Suprapubic skin (tissue), 4 donors: ENCODE measurements around the gene RD3L. TPM values are rescaled to one million over a fixed set of nuclear protein-coding genes. Genes with fewer than 3 reads are reported as not detected.

Experiments used
- DNase-seq, 2 donors: peaks; one replicate each; pipeline ENCODE4 v3.0.0-alpha.2; 2019; ENCODE audit warnings: low spot score in 2 of 2
- H3K27ac ChIP-seq: fragments of 200-600 bp; sonication (generic); one replicate; pipeline ENCODE4 v1.5.1; 2019
- H3K27me3 ChIP-seq: fragments of 200-600 bp; sonication (generic); one replicate; pipeline ENCODE4 v1.5.1; 2019
- H3K36me3 ChIP-seq: fragments of 200-600 bp; sonication (generic); one replicate; pipeline ENCODE4 v1.5.1; 2019
- H3K4me1 ChIP-seq: fragments of 200-600 bp; sonication (generic); one replicate; pipeline ENCODE4 v1.5.1; 2019
- H3K4me3 ChIP-seq: fragments of 200-600 bp; sonication (generic); one replicate; pipeline ENCODE4 v1.5.1; 2019; ENCODE audit warnings: mild to moderate bottlenecking
- H3K9me3 ChIP-seq: fragments of 200-600 bp; sonication (generic); one replicate; pipeline ENCODE4 v1.5.1; 2019
- EP300 ChIP-seq: sonication (generic); formaldehyde crosslinking; IDR thresholded peaks from one replicate; pipeline ENCODE4 v1.6.1; 2017; ENCODE audit warnings: antibody characterized with exemption
- POLR2A ChIP-seq, 2 donors: fragments of 450-650 bp; IDR thresholded peaks; one replicate each; pipeline ENCODE4 v1.6.1; 2017; ENCODE audit warnings: antibody characterized with exemption in 2 of 2, mild to moderate bottlenecking in 2 of 2, moderate library complexity in 2 of 2
- POLR2AphosphoS5 ChIP-seq, 3 donors: sonication (generic); formaldehyde crosslinking; IDR thresholded peaks; one replicate each; pipeline ENCODE4 v1.6.1; 2017; ENCODE audit warnings: antibody characterized with exemption in 3 of 3
- WGBS: methylation state at CpG from one replicate; pipeline ENCODE4 v1.1.5; 2018; 5-methylcytosine and 5-hydroxymethylcytosine counted together
- total RNA-seq, 4 donors: library from RNA; depleted of rRNA; stranded (reverse); fragments of >200 nt; gene quantifications; one replicate each; pipeline ENCODE4 v1.1.0, GENCODE V29; 2016
- TF ChIP-seq, protein P1 (sequence below), 2 donors: fragments of 200-600 bp in 1 of 2; fragments of 450-650 bp in 1 of 2; sonication (generic) in 1 of 2; IDR thresholded peaks; one replicate each; pipeline ENCODE4 v1.5.1; 2016 to 2019; ENCODE audit warnings: antibody characterized with exemption in 2 of 2, mild to moderate bottlenecking in 1 of 2, moderate library complexity in 1 of 2

The RD3L gene
- total RNA-seq, 4 donors from 2014 or later, result not detected

DNA sequence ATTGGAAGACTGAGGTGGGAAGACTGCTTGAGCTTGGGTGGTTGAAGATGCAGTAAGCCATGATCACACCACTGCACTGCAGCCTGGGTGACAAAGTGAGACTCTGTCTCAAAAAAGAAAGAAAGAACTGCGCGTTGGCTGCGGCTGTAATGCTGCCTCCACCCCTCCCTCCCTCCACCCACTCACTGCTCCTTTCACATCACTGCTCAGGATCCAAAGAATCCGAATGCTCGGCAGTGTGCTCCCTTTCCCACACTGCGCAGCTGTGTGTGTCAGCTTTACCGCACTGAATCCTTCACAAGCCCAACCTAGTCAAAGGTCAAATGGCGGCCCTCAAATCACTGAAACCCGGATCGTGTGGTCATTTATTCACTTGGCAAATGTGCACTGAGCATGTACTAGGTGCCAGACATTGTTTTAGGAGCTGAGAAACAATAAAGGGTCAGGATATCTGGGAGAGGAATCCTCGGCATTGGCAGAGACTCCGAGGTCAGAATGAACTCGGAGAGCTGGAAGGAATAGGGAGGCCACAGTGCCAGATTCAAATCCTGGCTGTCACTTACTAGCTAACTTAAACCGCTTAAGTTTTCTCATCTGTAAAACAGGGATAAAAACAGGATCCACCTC is 25.6 kb downstream of the RD3L start:
- no peak overlapping the region for H3K4me3 ChIP-seq
- no peaks in the 10 kb centered on the region for H3K27me3 ChIP-seq
- no peak overlapping the region for H3K27ac ChIP-seq
- peaks cover 45% of the 10 kb centered on the region for H3K36me3 ChIP-seq
- peaks cover 20% of the 10 kb centered on the region for H3K4me1 ChIP-seq
- TF ChIP-seq POLR2A (IDR thresholded peaks at IDR 0.05), result no peak
- no peak for TF ChIP-seq EP300
- no peak for TF ChIP-seq POLR2AphosphoS5 (IDR thresholded peaks at IDR 0.05)
- TF ChIP-seq, protein P1, sequence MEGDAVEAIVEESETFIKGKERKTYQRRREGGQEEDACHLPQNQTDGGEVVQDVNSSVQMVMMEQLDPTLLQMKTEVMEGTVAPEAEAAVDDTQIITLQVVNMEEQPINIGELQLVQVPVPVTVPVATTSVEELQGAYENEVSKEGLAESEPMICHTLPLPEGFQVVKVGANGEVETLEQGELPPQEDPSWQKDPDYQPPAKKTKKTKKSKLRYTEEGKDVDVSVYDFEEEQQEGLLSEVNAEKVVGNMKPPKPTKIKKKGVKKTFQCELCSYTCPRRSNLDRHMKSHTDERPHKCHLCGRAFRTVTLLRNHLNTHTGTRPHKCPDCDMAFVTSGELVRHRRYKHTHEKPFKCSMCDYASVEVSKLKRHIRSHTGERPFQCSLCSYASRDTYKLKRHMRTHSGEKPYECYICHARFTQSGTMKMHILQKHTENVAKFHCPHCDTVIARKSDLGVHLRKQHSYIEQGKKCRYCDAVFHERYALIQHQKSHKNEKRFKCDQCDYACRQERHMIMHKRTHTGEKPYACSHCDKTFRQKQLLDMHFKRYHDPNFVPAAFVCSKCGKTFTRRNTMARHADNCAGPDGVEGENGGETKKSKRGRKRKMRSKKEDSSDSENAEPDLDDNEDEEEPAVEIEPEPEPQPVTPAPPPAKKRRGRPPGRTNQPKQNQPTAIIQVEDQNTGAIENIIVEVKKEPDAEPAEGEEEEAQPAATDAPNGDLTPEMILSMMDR (IDR thresholded peaks at IDR 0.05), result no peak
- WGBS, result 62% methylated on average over 14 of the region's 14 CpGs
- no peaks in the 10 kb centered on the region for H3K9me3 ChIP-seq
- DNase-seq, result no peak

DNA sequence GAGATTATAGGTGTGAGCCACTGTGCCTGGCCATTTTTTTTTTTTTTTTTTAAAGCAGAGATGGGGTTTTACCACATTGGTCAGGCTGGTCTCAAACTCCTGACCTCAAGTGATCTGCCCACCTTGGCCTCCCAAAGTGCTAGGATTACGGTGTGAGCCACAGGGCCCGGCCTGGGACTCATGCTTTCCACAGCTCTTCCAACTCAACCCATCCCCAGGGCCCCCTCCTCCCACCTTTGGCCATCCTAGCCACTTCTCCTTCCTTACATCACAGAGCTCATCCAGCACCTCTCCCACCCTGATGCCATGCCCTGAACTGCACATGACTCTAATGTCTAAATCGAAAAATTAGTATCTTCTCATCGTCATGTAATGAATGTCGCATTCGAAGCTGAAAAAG is 26.7 kb downstream of the RD3L start:
- no peak overlapping the region for H3K4me3 ChIP-seq
- WGBS, result 96% methylated on average over 6 of the region's 6 CpGs
- peaks cover 53% of the 10 kb centered on the region for H3K36me3 ChIP-seq
- TF ChIP-seq, protein P1 (IDR thresholded peaks at IDR 0.05), result no peak
- TF ChIP-seq EP300 (no peak), POLR2AphosphoS5 (IDR thresholded peaks at IDR 0.05) (no peak), POLR2A (IDR thresholded peaks at IDR 0.05) (no peak)
- H3K4me1 ChIP-seq, result peaks cover 19% of the 10 kb centered on the region
- no peak overlapping the region for H3K27ac ChIP-seq
- no peaks in the 10 kb centered on the region for H3K9me3 ChIP-seq
- no peak for DNase-seq
- no peaks in the 10 kb centered on the region for H3K27me3 ChIP-seq

DNA sequence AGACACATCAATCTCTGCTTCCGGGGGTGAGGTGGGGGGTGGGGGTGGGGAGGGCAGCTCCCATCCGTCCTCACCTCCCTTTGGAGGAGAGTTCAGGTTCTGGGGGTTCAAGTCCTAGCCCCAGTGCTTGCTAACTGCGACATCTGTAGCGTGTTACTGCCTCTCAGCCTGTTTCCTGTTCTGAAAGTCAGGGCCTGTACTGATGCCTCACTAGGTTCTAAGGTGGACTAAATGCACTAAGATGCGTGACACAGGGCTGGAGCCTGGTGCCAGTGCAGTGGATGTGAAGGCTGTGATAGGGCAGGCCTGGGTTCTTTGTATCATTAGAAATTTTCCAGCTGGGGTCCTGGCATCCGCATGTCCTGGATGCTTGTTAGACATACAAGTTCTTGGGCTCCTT is 31.3 kb downstream of the RD3L start:
- peaks cover 42% of the 10 kb centered on the region for H3K36me3 ChIP-seq

DNA sequence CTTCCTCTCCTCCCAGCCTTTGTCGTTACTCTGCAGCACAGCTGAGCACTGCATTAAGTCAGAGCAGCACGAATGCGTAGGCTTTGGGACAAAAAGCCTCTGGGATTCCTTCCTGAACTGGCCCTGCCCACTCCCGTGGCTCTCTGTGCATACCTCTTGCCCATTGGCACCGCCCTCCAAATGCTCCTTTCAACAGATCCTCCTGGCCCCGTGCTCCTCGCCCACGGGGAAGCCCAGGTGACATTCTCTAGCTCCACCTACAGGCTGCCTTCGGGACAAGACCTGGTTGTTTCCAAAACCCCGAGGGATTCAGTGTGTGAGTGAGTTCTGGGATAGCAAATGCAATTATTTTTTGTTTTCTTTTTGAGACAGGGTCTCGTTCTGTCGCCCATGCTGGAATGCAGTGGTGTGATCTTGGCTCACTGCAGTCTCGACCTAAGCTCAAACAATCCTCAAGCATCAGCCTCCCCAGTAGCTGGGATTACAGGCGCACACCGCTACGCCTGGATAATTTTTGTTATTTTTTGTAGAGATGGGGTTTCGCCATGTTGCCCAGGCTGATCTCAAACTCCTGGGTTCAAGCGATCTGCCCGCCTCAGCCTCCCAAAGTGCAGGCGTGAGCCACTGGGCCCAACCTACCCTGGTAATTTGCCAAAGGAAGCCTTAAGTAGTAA is 31.9 kb downstream of the RD3L start:
- peaks cover 42% of the 10 kb centered on the region for H3K36me3 ChIP-seq
- H3K4me1 ChIP-seq, result peaks cover 11% of the 10 kb centered on the region
- 26% methylated on average over 18 of the region's 20 CpGs for WGBS
- TF ChIP-seq EP300, result no peak
- TF ChIP-seq POLR2AphosphoS5 (IDR thresholded peaks at IDR 0.05), result no peak
- TF ChIP-seq, protein P1 (IDR thresholded peaks at IDR 0.05), result peak; percentile 57 to 75
- no peak overlapping the region for H3K27ac ChIP-seq
- DNase-seq, result peak in 1 of 2 donors; percentile 85
- H3K9me3 ChIP-seq, result no peaks in the 10 kb centered on the region
- H3K4me3 ChIP-seq, result no peak overlapping the region
- H3K27me3 ChIP-seq, result no peaks in the 10 kb centered on the region

More for the DNA sequence above, 31.3 kb downstream of the RD3L start:
- Histone ChIP-seq H3K9me3 (no peaks in the 10 kb centered on the region), H3K4me3 (no peak overlapping the region), H3K27ac (no peak overlapping the region), H3K27me3 (no peaks in the 10 kb centered on the region), H3K4me1 (peaks cover 11% of the 10 kb centered on the region)
- TF ChIP-seq POLR2AphosphoS5 (IDR thresholded peaks at IDR 0.05) (no peak), EP300 (no peak), POLR2A (IDR thresholded peaks at IDR 0.05) (no peak)
- TF ChIP-seq, protein P1 (IDR thresholded peaks at IDR 0.05), result no peak
- 74% methylated on average over 6 of the region's 6 CpGs for WGBS
- no peak for DNase-seq

DNA sequence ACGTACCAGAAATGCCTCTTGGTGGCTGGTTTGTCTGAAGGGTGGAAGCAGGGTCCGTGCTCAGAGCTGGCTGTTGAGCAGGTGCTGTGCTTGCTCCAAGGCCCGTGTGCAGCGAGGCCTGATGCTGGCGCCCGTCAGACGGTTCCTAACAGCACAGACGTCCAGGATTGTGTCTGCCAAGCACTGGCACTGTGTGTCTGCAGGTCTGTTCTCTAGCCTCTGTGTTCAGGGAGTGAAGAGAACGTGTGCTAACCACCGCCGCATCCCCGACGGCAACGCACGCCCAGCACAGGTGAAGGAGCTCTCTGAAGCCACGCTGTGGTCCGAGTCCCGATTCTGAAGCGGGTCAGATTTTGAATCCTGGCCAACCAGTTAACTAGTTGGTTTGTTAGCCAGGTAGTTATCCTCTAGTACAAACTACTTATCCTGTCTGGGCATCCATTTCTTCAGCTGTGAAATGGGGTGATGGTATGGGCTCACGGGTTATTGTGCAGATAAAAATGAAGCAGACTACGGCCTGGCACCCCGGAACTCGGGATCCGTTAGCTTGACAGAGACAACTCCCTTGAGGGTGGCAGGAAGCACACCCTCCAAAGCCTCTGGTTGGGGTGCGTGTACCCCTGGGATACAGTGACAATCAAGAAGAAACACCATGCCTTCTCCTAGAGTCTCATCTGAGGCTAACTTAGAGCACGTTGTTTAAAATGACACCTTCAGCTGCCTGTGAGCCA is 32.6 kb downstream of the RD3L start:
- no peaks in the 10 kb centered on the region for H3K9me3 ChIP-seq
- 71% methylated on average over 18 of the region's 26 CpGs for WGBS
- peaks cover 38% of the 10 kb centered on the region for H3K36me3 ChIP-seq
- peaks cover 11% of the 10 kb centered on the region for H3K4me1 ChIP-seq
- no peaks in the 10 kb centered on the region for H3K27me3 ChIP-seq
- H3K27ac ChIP-seq, result no peak overlapping the region
- no peak for DNase-seq
- H3K4me3 ChIP-seq, result no peak overlapping the region
- TF ChIP-seq, protein P1 (IDR thresholded peaks at IDR 0.05), result no peak
- no peak for TF ChIP-seq POLR2A (IDR thresholded peaks at IDR 0.05)
- TF ChIP-seq POLR2AphosphoS5 (IDR thresholded peaks at IDR 0.05), result no peak
- TF ChIP-seq EP300, result no peak
